ENCODE data around the gene GTPBP1.

The GTPBP1 gene

GRCh38 chr22:38704654-38705234 is 1.0 kb upstream of the GTPBP1 start:
- no peak for DNase-seq (ENCODE audit: low read depth)

GRCh38 chr22:38706101-38706900 is 557 bp downstream of the GTPBP1 start:
- no peak for DNase-seq (ENCODE audit: low read depth)

GRCh38 chr22:38706901-38707195 is 1.1 kb downstream of the GTPBP1 start:
- DNase-seq (ENCODE audit: low read depth): no peak

- no peak for DNase-seq (ENCODE audit: low read depth)
Observed at GRCh38 chr22:38707346-38707745, 1.6 kb downstream of the GTPBP1 start.

GRCh38 chr22:38707984-38708383 is 2.2 kb downstream of the GTPBP1 start:
- DNase-seq (ENCODE audit: low read depth): no peak

GRCh38 chr22:38709306-38709705 is 3.6 kb downstream of the GTPBP1 start:
- no peak for DNase-seq (ENCODE audit: low read depth)

GRCh38 chr22:38710351-38710750 is 4.6 kb downstream of the GTPBP1 start:
- DNase-seq (ENCODE audit: low read depth): no peak

- DNase-seq (ENCODE audit: low read depth): no peak
Observed at GRCh38 chr22:38710866-38711265, 5.1 kb downstream of the GTPBP1 start.

- DNase-seq (ENCODE audit: low read depth): no peak
Observed at GRCh38 chr22:38712486-38713207, 6.9 kb downstream of the GTPBP1 start.

GRCh38 chr22:38713921-38714320 is 8.2 kb downstream of the GTPBP1 start:
- DNase-seq (ENCODE audit: low read depth): no peak

GRCh38 chr22:38715176-38715764 is 9.5 kb downstream of the GTPBP1 start:
- DNase-seq (ENCODE audit: low read depth): peak; percentile 60

- DNase-seq (ENCODE audit: low read depth): no peak
Observed at GRCh38 chr22:38715852-38716251, 10.1 kb downstream of the GTPBP1 start.

- no peak for DNase-seq (ENCODE audit: low read depth)
Observed at GRCh38 chr22:38716271-38716670, 10.5 kb downstream of the GTPBP1 start.

- DNase-seq (ENCODE audit: low read depth): no peak
Observed at GRCh38 chr22:38716826-38717225, 11.1 kb downstream of the GTPBP1 start.

GRCh38 chr22:38717244-38717643 is 11.5 kb downstream of the GTPBP1 start:
- DNase-seq (ENCODE audit: low read depth): no peak

GRCh38 chr22:38718414-38718813 is 12.7 kb downstream of the GTPBP1 start:
- no peak for DNase-seq (ENCODE audit: low read depth)

- DNase-seq (ENCODE audit: low read depth): no peak
Observed at GRCh38 chr22:38719196-38719595, 13.5 kb downstream of the GTPBP1 start.

GRCh38 chr22:38720350-38720749 is 14.6 kb downstream of the GTPBP1 start:
- no peak for DNase-seq (ENCODE audit: low read depth)

- DNase-seq (ENCODE audit: low read depth): no peak
Observed at GRCh38 chr22:38721551-38721950, 15.8 kb downstream of the GTPBP1 start.

GRCh38 chr22:38724176-38724575 is 18.4 kb downstream of the GTPBP1 start:
- DNase-seq (ENCODE audit: low read depth): no peak

GRCh38 chr22:38724926-38725571 is 19.3 kb downstream of the GTPBP1 start:
- DNase-seq (ENCODE audit: low read depth): no peak

- no peak for DNase-seq (ENCODE audit: low read depth)
Observed at GRCh38 chr22:38725900-38726655, 20.3 kb downstream of the GTPBP1 start.
